HG02763 (cell line): Measurements from ENCODE around the gene NASP.

Source experiments
- ATAC-seq: cut with Tn5 transposase; IDR thresholded peaks from one replicate; pipeline ENCODE4 v1.9.1; 2021; ENCODE audit warnings: mild to moderate bottlenecking, moderate library complexity; ENCODE audit not compliant: unreplicated experiment

The NASP gene

GRCh38 chr1:45583666-45584350 lies at the start of gene NASP:
Gene NASP (plus strand): TSS chr1:45584041. CDS start chr1:45584147, 106 bp downstream.
- ATAC-seq: peak; percentile 48

- ATAC-seq: no peak
Observed at GRCh38 chr1:45535988-45536766, 47.7 kb upstream of the NASP start.

GRCh38 chr1:45536886-45537285 lies 47.0 kb upstream of the NASP start:
- no peak for ATAC-seq

- ATAC-seq: no peak
Observed at GRCh38 chr1:45541193-45541592, 42.6 kb upstream of the NASP start.

GRCh38 chr1:45542591-45542990 lies 41.2 kb upstream of the NASP start:
- ATAC-seq: no peak

GRCh38 chr1:45543581-45544417 lies 40.0 kb upstream of the NASP start:
- peak; percentile 55 for ATAC-seq

- ATAC-seq: no peak
Observed at GRCh38 chr1:45544530-45544929, 39.3 kb upstream of the NASP start.

- peak; percentile 52 for ATAC-seq
Observed at GRCh38 chr1:45545019-45545493, 38.8 kb upstream of the NASP start.

GRCh38 chr1:45545553-45546310 lies 38.1 kb upstream of the NASP start:
- no peak for ATAC-seq

GRCh38 chr1:45550401-45551351 lies 33.2 kb upstream of the NASP start, which contains the start of gene AKR1A1:
Gene AKR1A1 (plus strand): TSS chr1:45550826. CDS start chr1:45561795, 10,969 bp downstream.
- ATAC-seq: peak; percentile 90

- no peak for ATAC-seq
Observed at GRCh38 chr1:45551684-45552083, 32.2 kb upstream of the NASP start.

- no peak for ATAC-seq
Observed at GRCh38 chr1:45552331-45552730, 31.5 kb upstream of the NASP start.

- ATAC-seq: no peak
Observed at GRCh38 chr1:45554198-45554597, 29.6 kb upstream of the NASP start.

- no peak for ATAC-seq
Observed at GRCh38 chr1:45557422-45557944, 26.4 kb upstream of the NASP start.

GRCh38 chr1:45563843-45564242 lies 20.0 kb upstream of the NASP start:
- no peak for ATAC-seq

GRCh38 chr1:45566722-45567121 lies 17.1 kb upstream of the NASP start:
- no peak for ATAC-seq

GRCh38 chr1:45567911-45568310 lies 15.9 kb upstream of the NASP start:
- ATAC-seq: no peak

GRCh38 chr1:45568421-45568820 lies 15.4 kb upstream of the NASP start:
- no peak for ATAC-seq

- no peak for ATAC-seq
Observed at GRCh38 chr1:45569571-45569961, 14.3 kb upstream of the NASP start.
